PC-9 (cell line): ENCODE data around the gene ZNF211. TPM values are rescaled to one million over a fixed set of nuclear protein-coding genes. Genes with fewer than 3 reads are reported as not detected.

Experiments
- BruUV-seq: library from RNA; stranded (reverse); fragments of 400-500 nt; replicated peaks from 2 replicates; lab custom pipeline; 2021; lab: Mats Ljungman, UMichigan
- CTCF ChIA-PET: fragments of 300-600 bp; sonication (Branson Sonifier 250); formaldehyde crosslinking; loops from one replicate; lab custom pipeline; 2022; ENCODE audit warnings: antibody characterized with exemption; lab: Charles Lee
- POLR2A ChIA-PET: fragments of 300-600 bp; sonication (Branson Sonifier 250); formaldehyde crosslinking; loops from one replicate; lab custom pipeline; 2022; ENCODE audit warnings: antibody characterized with exemption; ENCODE audit not compliant: unreplicated experiment; lab: Charles Lee
- DNase-seq, 2 experiments: peaks; one replicate each; pipeline versions ENCODE4 v3.0.0 to v3.0.0-alpha.2; 2015 to 2022; ENCODE audit warnings: mixed read lengths in 1 of 2
- H2AFZ ChIP-seq: fragments of 200-600 bp; sonication (generic); 2 replicates; pipeline ENCODE4 v1.8.1; 2017; ENCODE audit warnings: antibody characterized with exemption
- H3F3A ChIP-seq: fragments of 200-600 bp; sonication (generic); 2 replicates; pipeline ENCODE4 v1.8.1; 2017; ENCODE audit warnings: antibody characterized with exemption, mild to moderate bottlenecking, low read depth; ENCODE audit not compliant: insufficient read depth
- H3K27ac ChIP-seq: fragments of 200-600 bp; sonication (generic); 2 replicates; pipeline ENCODE4 v1.6.1; 2016; ENCODE audit warnings: mixed run types
- H3K27me3 ChIP-seq: fragments of 200-600 bp; sonication (generic); 2 replicates; pipeline ENCODE4 v1.6.1; 2016; ENCODE audit warnings: low read depth, mixed run types; ENCODE audit not compliant: insufficient read depth
- H3K36me3 ChIP-seq: fragments of 200-600 bp; sonication (generic); 2 replicates; pipeline ENCODE4 v1.6.1; 2016; ENCODE audit warnings: low read depth, mixed run types
- H3K4me1 ChIP-seq: fragments of 200-600 bp; sonication (generic); replicated peaks from 2 replicates; pipeline ENCODE4 v1.6.1; 2016; ENCODE audit warnings: mixed run types; ENCODE audit not compliant: insufficient read depth
- H3K4me2 ChIP-seq: fragments of 200-600 bp; sonication (generic); 2 replicates; pipeline ENCODE4 v1.6.1; 2017; ENCODE audit warnings: mixed run types
- H3K4me3 ChIP-seq: fragments of 200-600 bp; sonication (generic); 2 replicates; pipeline ENCODE4 v1.6.1; 2016; ENCODE audit warnings: mixed run types
- H3K79me2 ChIP-seq: fragments of 200-600 bp; sonication (generic); 2 replicates; pipeline ENCODE4 v1.6.1; 2017; ENCODE audit warnings: low read depth, mixed run types
- H3K9me2 ChIP-seq: fragments of 200-600 bp; sonication (generic); 2 replicates; pipeline ENCODE4 v1.8.1; 2017; ENCODE audit warnings: mild to moderate bottlenecking; ENCODE audit not compliant: insufficient read depth
- H3K9me3 ChIP-seq: fragments of 200-600 bp; sonication (generic); 2 replicates; pipeline ENCODE4 v1.8.1; 2016; ENCODE audit warnings: low read depth; ENCODE audit not compliant: insufficient read depth
- H4K20me1 ChIP-seq: fragments of 200-600 bp; sonication (generic); 2 replicates; pipeline ENCODE4 v1.8.1; 2017; ENCODE audit not compliant: insufficient read depth
- CTCF ChIP-seq: fragments of 200-600 bp; sonication (generic); conservative IDR thresholded peaks from 2 replicates; pipeline ENCODE4 v1.6.1; 2017; ENCODE audit warnings: mixed run types, antibody characterized with exemption, mild to moderate bottlenecking, moderate library complexity
- EZH2 ChIP-seq: fragments of 200-600 bp; sonication (generic); IDR thresholded peaks from 2 replicates; pipeline ENCODE4 v1.8.0; 2017; ENCODE audit warnings: antibody characterized with exemption, low read depth
- intact Hi-C: fragments of 100-400 bp; cut with micrococcal nuclease; formaldehyde crosslinking; loops from one replicate; pipeline ENCODE4 v1.10.0; 2022; ENCODE audit not compliant: unreplicated experiment
- total RNA-seq: library from RNA; stranded (reverse); gene quantifications from 2 replicates; pipeline ENCODE4 v1.2.3, GENCODE V29; 2021

ZNF211 gene
- total RNA-seq, 1 experiment from 2014 or later: 7.9 TPM

GRCh38 chr19:57615346-57615745, 17.6 kb upstream of the ZNF211 start:
- BruUV-seq: no TSS peak
- Histone ChIP-seq H3K27ac (no peak overlapping the region), H3K9me3 (peaks cover 49% of the 10 kb centered on the region), H2AFZ (no peak overlapping the region), H3K27me3 (no peaks in the 10 kb centered on the region), H4K20me1 (no peaks in the 10 kb centered on the region), H3F3A (peaks cover 3% of the 10 kb centered on the region), H3K4me3 (peak overlapping the region; percentile 85; the same call in 1 of the 2 replicates), H3K36me3 (peaks cover 60% of the 10 kb centered on the region), H3K4me1 (no peaks in the 10 kb centered on the region), H3K4me2 (peak overlapping the region; percentile 77), H3K9me2 (no peaks in the 10 kb centered on the region), H3K79me2 (peaks cover 38% of the 10 kb centered on the region)
- POLR2A ChIA-PET: no interaction called here
- TF ChIP-seq EZH2 (no peak), CTCF (no peak)
- DNase-seq: no peak
- CTCF ChIA-PET: no interaction called here
- intact Hi-C loops: no loop called here

GRCh38 chr19:57620673-57621348, 12.2 kb upstream of the ZNF211 start:
- H3K27me3 ChIP-seq: no peaks in the 10 kb centered on the region
- H3K79me2 ChIP-seq: peaks cover 20% of the 10 kb centered on the region
- DNase-seq: no peak
- H3F3A ChIP-seq: peaks cover 8% of the 10 kb centered on the region
- no peak overlapping the region for H2AFZ ChIP-seq
- H3K4me3 ChIP-seq: peak overlapping the region; percentile 10; the same call in 1 of the 2 replicates
- peaks cover 83% of the 10 kb centered on the region for H3K36me3 ChIP-seq
- intact Hi-C loops: no loop called here
- no peaks in the 10 kb centered on the region for H3K9me2 ChIP-seq
- no peak overlapping the region for H3K4me2 ChIP-seq
- H3K9me3 ChIP-seq: peaks cover 94% of the 10 kb centered on the region
- no peaks in the 10 kb centered on the region for H4K20me1 ChIP-seq
- no TSS peak for BruUV-seq
- ChIA-PET CTCF (no interaction called here), POLR2A (no interaction called here)
- no peak overlapping the region for H3K27ac ChIP-seq
- TF ChIP-seq EZH2 (no peak), CTCF (no peak)
- no peaks in the 10 kb centered on the region for H3K4me1 ChIP-seq

GRCh38 chr19:57623091-57623490, 9.9 kb upstream of the ZNF211 start:
- no peak overlapping the region for H3K4me3 ChIP-seq
- no TSS peak for BruUV-seq
- no peaks in the 10 kb centered on the region for H3K4me1 ChIP-seq
- TF ChIP-seq CTCF: no peak
- no peak for TF ChIP-seq EZH2
- H3F3A ChIP-seq: peaks cover 14% of the 10 kb centered on the region
- H3K4me2 ChIP-seq: no peak overlapping the region
- H3K27ac ChIP-seq: no peak overlapping the region
- ChIA-PET CTCF (no interaction called here), POLR2A (no interaction called here)
- peaks cover 89% of the 10 kb centered on the region for H3K9me3 ChIP-seq
- no peaks in the 10 kb centered on the region for H4K20me1 ChIP-seq
- H2AFZ ChIP-seq: no peak overlapping the region
- peaks cover 60% of the 10 kb centered on the region for H3K36me3 ChIP-seq
- DNase-seq: no peak
- H3K27me3 ChIP-seq: no peaks in the 10 kb centered on the region
- no peaks in the 10 kb centered on the region for H3K9me2 ChIP-seq
- intact Hi-C loops: no loop called here
- 0 out of 2 replicates have a peak, but pooled peaks cover 3% of the 10 kb centered on the region for H3K79me2 ChIP-seq
